GM19099 (cell line): ENCODE data around the gene INAVA.

Experiments
- POLR2A ChIP-seq: IDR thresholded peaks from 3 replicates; pipeline ENCODE4 v1.6.1; 2011; ENCODE audit warnings: low read depth; ENCODE audit not compliant: insufficient read length; ENCODE audit errors: extremely low read depth

Gene INAVA

DNA sequence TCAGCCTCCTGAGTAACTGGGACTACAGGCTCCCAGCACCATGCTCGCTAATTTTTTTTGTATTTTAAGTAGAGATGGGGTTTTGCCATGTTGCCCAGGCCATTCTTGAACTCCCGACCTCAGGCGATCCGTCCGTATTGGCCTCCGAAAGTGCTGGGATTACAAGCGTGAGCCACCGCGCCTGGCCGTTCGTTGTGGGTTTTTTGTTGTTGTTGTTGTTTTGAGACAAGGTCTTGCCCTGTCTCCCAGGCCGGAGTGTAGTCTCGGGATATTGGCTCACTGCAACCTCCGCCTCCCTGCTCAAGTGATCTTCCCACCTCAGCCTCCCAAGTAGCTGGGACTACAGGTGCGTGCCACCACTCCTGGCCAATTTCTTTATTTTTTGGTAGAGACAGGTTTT, 4.7 kb upstream of the INAVA start:
- TF ChIP-seq POLR2A = no peak

DNA sequence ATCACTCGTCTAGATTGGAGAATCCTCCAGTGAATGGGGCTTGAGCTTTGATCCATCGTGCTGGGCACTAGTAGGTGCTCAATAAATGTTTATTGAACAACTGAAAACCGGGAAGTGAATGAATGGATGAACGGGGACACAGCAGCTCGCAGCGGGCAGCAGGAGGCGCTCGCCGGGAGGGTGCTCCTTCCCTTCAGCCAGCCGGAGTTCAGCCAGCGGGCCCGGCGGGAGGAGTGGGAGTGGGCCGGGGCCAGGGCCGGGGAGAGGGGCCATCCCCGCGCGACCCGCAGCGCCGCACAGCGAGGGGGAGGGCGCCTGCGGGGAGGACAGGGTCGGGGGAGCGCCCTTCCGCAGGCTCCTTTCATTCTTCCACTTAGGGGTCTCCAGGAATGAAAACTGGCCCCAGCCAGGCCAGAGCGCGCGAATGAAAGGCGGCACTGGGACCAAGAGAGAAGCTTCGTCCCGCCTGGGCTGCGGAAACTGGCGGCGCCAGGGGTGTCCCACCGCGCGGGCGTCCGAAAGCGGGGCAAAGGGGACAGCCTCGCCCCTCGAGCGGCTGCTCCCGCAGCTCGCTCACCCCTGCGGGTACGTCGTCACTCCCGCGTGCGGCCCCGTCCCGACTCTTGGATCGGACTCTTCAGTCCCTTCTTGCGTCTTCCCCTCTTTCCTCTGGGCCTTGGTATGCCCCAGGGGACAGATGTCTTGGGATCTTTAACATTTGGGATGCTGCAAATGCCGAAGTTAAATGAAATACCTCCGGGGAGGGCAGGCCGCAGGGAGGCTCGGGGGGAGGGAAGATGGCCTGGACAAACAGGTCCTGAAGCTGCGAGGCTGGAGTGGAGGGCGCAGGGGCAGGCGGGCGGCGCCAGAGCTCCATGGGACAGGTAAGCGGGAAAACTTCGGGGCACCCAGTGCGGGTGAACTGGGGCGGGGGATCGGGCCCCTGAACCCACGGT, 3.6 kb upstream of the INAVA start:
- peak; percentile 52 for TF ChIP-seq POLR2A

DNA sequence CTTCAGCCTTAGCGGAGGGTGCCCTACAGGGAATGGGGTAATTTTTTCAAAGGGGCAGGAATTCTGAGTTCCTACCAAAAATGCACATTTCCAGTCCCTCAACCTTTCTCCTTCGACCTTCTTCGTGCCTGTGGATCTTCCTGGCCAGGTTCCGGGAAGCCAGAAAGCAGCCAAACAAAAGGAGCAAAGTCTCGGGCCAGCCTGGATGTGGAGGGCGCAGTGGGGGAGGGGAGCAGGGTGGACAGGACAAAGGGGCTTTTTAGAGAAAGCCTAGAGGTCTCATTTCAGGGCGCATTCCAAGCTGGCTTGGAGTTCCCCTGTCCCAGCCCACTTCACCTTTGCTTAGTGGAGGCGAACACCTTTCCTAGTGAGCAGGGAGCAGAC, 2.9 kb upstream of the INAVA start:
- TF ChIP-seq POLR2A = peak; percentile 19

DNA sequence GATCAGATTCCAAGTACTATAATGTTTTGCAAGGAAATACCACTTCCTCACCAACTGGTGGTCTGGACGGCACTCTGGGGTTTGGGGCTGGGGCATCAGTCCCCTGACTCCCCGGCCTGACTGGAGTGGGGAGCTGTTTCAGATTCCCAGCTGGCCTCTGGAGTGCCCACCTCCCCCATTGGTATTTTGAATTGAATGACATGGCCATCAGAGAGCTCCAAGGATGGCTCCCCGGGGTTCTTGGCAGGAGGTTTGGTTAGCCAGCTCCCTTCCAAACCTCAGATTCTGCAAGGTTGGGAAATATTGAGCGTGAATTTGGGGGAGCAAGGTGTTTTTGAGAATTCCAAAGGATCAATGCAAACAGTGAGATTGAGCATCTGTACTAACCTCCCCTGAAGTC, 2.2 kb upstream of the INAVA start:
- TF ChIP-seq POLR2A = no peak

DNA sequence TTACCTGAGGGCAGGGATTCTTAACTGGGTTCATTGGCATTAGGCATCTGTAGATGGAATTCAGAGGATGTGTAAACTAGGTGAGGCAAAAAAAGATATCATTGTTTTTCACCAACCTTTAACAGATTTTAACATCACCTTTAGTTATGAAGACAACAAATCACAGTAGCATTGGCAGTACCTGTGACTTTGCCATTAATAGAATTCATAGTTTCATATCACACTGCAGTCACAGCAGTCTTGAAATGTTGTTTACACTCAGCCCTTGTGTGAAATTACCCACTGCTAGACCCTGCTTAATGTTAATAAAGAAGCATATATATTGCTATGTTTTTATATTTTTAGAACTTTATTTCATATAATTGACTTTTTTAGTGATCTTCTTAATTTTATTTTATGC, 1.7 kb upstream of the INAVA start:
- no peak for TF ChIP-seq POLR2A

DNA sequence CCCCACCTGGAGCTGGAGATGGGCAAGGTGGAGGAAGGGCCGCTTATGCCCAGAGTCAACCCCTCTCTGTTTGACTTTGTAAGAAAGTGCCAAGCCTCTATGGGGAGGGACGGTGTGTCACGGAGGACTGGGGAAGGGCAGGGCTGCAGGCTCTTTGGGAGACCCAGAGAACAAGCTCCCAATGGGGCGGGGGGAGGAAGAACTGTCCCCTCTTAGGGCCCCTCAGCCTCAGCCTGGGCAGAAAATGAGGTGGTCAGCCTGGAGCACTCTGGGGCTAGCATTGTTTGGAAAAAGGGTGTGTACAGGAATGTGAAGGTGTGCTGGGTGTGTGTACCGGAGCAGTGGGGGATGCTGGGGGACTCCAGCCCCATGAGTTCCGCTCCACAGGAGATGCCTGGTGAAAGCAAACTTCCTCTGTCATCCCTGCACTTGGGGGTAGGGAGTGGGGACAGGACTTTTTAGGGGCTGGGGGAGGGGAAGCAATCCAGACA, 1.2 kb upstream of the INAVA start:
- no peak for TF ChIP-seq POLR2A

DNA sequence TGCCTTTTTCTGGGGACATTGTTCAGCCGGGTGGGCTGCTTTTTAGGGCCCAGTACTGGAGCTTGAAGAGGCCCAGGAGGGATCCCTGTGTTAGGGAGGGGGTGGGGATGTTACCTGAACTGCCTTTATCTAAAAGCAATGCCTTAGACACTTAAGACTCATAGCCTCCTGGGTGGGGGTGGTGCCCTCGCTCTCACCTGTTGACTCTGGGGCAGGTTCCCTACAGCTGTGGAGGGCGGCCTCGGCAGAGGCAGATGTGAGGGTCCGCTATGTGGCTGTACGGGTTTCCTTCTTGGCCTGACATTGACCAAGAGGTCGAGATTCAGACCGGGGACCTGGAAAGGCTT, 716 bp downstream of the INAVA start:
- no peak for TF ChIP-seq POLR2A

DNA sequence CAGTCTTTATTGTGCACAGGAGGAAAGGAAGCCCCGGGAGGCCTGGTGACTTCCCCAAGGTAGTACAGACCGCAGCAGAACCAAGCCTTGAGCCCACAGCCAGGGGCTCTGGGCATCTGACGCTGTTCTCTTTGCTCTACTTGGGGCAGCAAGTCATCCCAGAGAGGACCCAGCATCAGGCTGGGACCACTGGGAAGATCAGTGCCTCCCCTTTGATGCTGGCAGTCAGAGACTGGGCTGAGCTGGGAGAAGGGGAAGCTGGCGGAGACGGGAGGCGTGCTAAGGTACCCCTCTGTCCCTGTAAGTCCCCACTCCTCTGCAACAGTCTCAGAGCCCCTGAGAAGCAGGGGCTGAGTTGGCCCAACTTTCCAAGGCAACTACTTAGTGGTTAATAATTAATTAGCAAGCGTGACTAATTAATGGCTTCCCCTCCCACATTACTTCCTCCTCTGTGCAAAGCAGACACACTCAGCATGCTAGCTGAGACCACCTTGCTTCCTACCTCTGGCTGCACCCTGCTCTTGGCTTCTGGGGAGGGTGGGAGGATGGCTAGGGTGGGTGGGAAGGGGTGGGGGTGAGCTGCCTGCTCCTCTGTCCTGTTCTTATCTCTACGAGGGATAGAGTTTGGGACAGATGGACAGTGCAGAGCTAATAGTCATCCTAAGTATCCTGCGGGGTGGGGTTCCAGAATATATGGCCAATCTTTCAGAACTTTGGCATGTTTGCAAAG, 1.3 kb downstream of the INAVA start:
- peak; percentile 40 for TF ChIP-seq POLR2A

DNA sequence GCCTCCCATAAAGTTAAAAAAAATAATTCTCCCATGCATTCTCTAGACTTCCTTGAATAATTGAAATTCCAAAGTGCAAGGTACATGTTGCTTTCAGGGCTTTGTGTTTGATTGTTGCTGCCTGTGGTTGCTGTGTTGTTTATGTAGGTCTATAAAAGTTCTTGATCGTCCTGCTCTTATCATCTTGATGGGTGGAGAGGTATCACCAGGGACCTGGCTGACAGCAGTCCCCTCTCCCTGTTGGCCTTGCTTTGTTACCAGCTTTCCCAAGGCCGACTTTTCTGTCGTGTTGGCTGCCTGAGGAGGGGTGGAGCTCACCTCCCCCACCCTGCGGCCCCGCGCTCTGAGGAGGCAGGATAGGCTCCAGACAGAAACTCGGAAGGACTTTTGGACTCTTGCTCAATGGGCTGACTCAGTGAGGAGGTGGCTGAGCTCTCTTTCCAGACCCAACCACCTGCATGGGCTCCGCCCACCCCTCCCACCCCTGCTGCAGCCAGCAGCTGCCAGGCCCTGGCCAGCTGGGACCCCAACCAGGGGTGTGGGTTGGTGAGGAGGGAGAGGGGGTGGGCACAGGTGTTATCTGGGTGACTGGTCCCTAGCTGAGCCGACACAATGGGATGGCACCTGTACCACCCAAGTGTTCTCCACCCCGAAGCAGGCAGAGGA, 2.0 kb downstream of the INAVA start:
- no peak for TF ChIP-seq POLR2A

DNA sequence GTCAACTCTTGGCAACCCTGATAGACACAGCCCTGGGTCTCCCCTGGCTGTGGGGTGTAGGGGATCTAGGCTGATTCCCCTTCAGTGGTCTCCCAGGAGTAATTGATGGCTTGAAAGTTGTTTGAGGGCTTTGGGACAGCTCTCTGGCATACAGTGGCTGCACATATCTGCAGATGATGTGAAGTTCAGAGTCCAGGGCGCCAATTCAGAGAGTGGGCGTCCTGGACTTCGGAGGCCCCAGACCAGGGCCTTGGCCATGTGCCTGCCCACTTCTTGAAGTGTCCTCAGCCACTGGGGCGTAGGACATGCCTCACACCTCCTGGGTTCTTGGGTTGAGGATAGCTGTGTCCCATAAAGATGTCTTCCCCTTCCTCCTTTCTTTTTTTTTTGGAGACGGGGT, 2.6 kb downstream of the INAVA start:
- no peak for TF ChIP-seq POLR2A

DNA sequence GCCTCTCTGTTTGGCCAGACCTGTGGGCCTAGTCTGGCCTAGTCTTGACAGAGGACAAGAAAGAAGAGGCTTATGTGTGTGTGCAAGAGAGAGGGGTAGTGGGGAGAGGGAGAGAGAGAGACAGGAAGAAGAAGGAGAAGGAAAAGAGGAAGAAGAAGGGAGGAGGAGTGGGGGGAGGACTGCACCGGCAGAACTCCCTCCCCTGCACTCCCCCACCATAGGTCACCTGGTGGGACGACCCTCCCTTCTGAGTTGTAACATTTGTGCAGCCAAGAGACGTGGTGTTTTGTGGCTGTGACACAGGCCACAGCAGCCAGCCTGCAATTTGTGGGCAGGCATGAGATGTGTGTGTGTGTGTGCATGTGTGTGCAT, 4.3 kb downstream of the INAVA start:
- TF ChIP-seq POLR2A = no peak

DNA sequence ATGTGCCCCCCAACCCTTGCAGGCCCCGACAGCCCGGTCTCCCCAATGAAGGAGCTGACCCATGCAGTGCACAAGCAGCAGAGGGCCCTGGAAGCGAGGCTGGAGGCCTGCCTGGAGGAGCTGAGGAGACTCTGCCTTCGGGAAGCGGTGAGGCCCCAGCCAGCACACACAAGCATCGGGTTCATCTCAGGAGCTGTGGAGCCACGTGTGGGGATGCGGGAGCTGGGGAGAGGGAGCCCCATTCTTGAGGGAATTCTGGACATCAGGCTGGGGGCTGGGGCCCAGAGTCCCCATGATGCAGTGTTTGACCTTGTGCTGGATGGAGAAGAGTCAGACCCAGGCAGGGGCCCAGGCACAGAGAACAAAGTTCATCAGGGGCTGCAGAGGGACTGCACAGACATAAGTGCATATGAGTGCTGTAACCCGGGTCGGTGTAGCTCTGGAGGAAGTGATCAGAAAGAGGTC, 4.8 kb downstream of the INAVA start:
- TF ChIP-seq POLR2A = no peak

DNA sequence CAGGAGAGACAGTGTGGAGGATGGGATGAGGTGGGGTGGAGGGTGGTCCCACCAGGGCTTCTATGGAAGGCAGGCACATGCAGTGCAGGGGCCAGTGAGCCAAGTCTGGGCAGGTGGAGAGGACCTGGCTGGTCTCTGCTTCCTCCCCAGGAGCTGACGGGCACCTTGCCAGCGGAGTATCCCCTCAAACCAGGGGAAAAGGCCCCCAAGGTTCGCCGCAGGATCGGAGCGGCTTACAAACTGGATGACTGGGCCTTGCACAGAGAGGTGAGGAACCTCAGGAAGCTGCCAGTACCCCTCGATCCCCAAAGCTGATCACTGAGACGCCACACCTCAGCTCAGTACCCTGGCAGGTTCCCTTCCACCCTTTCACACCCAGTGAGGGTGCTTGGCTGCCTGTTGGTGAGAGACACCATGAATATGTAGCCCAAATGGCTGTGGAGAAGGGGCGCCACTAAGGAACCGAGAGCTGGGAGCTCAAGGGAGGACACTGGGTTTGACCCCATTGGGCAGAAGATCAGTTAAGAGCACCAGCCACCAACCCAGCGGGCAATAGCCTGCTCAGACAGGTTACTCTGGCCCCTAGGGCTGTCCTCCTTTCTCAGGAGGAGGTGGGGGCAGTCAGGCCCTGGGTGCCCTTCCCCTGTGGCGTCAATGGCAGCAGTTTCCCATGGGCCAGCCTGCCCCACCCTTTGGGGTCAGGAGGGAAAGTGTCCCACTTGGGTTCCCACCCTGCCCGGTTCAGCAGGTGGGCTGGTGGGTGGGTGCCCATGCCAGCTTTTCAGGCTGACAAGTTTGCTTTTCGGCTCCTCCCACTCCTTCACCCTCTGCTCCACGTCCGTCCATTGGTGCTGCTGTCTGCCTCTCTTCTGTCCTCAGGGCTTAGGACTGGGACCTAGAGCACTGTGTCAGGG, 5.5 kb downstream of the INAVA start:
- TF ChIP-seq POLR2A = no peak

DNA sequence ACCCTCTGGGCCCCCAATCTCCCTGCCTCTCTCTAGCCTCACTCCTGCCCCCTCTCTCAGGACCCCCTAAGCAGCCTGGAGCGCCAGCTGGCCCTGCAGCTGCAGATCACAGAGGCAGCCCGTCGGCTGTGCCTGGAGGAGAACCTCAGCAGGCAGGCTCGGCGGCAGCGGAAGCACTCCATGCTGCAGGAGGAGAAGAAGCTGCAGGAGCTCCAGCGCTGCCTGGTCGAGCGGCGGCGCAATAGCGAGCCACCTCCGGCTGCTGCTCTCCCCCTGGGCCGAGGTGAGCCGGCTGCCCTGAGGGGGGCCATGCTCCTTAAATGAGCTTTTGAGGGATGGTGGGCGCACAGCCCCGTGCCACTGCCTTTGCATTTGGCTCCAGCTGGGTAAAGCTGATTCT, 6.2 kb downstream of the INAVA start:
- TF ChIP-seq POLR2A = no peak
